PFSK-1 (cell line): ENCODE data around the gene NIPBL.

Source experiments
- TAF1 ChIP-seq: IDR thresholded peaks from 2 replicates; pipeline ENCODE4 v1.6.1; 2012; ENCODE audit warnings: low read length, control low read depth, borderline replicate concordance; ENCODE audit not compliant: insufficient read depth
- TF ChIP-seq, protein P1 (sequence below), 2 experiments: IDR thresholded peaks; 2 replicates each; pipeline versions ENCODE4 v1.6.1 to v1.8.0; 2011 to 2012; ENCODE audit warnings: low read depth in 2 of 2, low read length in 2 of 2, control low read depth in 1 of 2, inconsistent platforms in 1 of 2, mild to moderate bottlenecking in 1 of 2, moderate library complexity in 1 of 2; ENCODE audit not compliant: insufficient read depth in 1 of 2

DNA sequence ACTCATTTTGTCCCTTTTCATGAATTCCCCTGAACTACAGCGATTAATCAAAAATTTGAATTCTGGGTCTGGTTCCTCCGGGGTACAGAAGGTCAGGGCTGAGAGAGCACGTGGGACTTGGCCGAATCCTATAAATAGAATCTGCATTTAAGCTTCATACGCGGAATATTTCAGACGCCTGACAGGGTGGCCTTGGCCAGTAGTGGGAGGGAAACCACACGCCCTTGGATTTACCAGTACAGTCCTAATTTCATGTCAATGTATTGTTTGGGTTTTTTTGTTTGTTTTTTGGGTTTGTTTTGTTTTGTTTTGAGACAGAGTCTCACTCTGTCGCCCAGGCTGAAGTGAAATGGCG, 21.5 kb upstream of the NIPBL start:
- TF ChIP-seq, protein P1, sequence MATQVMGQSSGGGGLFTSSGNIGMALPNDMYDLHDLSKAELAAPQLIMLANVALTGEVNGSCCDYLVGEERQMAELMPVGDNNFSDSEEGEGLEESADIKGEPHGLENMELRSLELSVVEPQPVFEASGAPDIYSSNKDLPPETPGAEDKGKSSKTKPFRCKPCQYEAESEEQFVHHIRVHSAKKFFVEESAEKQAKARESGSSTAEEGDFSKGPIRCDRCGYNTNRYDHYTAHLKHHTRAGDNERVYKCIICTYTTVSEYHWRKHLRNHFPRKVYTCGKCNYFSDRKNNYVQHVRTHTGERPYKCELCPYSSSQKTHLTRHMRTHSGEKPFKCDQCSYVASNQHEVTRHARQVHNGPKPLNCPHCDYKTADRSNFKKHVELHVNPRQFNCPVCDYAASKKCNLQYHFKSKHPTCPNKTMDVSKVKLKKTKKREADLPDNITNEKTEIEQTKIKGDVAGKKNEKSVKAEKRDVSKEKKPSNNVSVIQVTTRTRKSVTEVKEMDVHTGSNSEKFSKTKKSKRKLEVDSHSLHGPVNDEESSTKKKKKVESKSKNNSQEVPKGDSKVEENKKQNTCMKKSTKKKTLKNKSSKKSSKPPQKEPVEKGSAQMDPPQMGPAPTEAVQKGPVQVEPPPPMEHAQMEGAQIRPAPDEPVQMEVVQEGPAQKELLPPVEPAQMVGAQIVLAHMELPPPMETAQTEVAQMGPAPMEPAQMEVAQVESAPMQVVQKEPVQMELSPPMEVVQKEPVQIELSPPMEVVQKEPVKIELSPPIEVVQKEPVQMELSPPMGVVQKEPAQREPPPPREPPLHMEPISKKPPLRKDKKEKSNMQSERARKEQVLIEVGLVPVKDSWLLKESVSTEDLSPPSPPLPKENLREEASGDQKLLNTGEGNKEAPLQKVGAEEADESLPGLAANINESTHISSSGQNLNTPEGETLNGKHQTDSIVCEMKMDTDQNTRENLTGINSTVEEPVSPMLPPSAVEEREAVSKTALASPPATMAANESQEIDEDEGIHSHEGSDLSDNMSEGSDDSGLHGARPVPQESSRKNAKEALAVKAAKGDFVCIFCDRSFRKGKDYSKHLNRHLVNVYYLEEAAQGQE (IDR thresholded peaks at IDR 0.05; ENCODE audit: insufficient read depth in 1 of 2, low read depth in 2 of 2, low read length in 2 of 2), result no peak
- no peak for TF ChIP-seq TAF1
